Kidney capillary endothelial cell (primary cell): Measurements from ENCODE around the gene UBE2I.

ENCODE experiments used
- DNase-seq: peaks from one replicate; pipeline ENCODE4 v3.0.0-alpha.2; 2018; ENCODE audit warnings: low spot score

The UBE2I gene

DNA sequence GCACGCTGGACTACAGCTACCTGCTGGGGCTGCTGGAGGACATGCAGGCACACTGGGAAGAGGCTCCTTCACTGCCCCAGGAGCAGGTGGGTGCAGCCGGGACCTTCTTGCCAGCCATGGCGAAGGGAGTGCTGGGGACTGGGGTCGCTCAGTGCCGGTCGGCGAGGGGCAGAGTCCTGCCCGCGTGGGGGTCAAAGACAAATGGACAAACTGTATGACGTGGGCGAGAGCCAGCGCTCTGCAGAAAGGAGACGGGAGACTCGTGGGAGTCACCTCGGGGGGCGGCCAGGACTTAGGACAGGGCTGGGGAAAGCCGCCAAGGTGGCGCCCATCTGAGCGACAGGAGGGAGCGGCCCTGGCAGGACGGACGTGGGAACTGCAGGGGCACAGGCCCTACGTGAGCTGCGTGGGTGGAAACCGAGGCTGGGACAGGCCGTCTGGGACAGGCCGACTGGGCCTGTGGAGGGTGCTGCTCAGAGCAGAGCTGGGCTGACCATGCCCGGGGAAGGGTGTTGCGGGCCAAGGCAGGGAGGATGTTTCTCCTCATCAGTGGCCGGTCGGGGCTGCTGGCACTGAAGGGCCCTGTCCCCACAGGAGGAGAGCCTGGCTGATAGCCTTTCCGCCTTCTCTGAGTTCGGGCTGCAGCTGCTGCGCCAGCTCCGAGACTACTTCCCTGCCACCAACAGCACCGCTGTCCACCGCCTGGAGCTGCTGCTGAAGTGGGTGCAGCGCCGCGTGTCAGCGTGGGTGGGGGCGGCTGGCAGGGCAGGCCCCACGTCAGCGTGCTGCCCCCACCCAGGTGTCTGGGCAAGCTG, 34.2 kb downstream of the UBE2I start:
- DNase-seq = no peak

DNA sequence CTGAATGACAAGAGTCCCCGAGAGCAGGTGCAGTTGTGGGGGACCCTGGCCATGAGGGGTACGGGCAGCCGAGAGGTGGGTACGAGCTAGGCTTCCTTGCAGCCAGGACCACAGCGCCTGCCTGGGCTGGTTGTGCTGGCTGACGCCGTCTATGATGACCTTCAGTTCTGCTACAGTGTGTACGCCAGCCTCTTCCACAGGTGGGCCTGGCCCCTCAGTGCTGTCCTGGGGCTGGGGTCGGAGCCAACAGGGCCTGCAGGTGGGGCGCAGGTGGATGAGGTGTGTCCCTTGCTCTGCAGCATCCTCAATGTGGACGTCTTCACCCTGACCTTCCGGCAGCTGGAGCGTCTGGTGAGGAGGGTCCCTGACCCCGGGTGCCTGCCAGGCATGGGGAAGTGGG, 35.1 kb downstream of the UBE2I start:
- DNase-seq = no peak

GRCh38 chr16:1345087-1345486, 35.7 kb downstream of the UBE2I start:
- DNase-seq = no peak

DNA sequence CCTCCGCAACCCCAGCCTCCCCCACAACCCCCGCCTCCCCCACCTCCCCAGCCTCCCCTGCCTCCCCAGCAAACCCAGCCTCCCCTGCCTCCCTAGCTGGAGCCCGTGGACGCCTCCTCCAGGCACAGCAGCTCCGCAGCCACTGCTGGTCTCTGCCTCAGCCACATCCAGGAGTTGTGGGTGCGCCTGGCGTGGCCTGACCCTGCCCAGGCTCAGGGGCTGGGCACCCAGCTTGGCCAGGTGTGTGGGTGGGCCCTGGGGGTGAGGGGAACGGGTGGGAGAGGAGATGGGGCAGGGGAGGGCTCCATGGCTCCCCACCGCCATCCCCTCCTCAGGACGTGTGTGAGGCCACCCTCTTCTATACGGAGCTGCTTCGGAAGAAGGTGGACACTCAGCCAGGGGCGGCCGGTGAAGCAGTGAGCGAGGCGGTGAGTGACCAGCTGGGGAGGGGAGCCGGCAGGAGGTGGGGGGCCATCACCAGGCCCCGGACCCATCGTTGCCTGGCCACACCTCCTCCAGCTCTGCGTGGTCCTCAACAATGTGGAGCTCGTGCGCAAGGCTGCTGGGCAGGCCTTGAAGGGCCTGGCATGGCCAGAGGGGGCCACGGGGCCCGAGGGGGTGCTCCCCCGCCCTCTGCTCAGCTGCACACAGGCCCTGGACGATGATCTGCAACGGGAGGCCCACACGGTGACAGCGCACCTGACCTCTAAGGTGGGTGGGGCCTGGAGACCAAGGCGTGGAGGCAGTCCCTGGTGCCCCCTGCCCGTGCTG, 36.4 kb downstream of the UBE2I start:
- no peak for DNase-seq

GRCh38 chr16:1346422-1347285, 37.2 kb downstream of the UBE2I start:
- no peak for DNase-seq

DNA sequence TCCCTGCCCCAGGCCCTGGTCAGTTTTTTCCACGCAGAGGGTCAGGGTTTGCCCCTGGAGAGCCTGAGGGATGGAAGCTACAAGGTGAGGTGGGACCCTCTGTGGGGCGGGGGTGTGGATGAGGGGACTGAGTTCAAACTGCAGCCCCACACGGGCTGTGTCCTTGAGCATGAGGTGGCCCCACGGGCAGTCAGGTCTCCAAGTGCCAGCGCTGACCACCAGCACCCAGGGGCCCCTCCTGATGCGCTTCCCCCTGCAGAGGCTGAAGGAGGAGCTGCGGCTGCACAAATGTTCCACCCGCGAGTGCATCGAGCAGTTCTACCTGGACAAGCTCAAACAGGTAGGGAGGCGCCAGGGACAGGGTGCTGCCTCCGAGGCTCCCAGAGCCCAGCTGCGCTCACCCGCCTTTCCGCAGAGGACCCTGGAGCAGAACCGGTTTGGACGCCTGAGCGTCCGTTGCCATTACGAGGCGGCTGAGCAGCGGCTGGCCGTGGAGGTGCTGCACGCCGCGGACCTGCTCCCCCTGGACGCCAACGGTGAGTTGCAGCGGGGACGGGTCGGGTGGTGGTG, 37.9 kb downstream of the UBE2I start:
- DNase-seq = no peak

DNA sequence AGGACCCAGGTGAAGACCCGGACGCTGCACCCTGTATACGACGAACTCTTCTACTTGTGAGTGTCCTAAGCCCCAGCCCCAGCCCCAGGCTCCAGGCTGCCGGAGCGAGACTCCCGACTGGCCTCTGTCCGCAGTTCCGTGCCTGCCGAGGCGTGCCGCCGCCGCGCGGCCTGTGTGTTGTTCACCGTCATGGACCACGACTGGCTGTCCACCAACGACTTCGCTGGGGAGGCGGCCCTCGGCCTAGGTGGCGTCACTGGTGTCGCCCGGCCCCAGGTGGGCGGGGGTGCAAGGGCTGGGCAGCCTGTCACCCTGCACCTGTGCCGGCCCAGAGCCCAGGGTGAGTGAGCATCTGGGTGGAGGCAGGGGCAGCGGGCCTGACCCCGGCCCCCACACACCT, 38.5 kb downstream of the UBE2I start:
- no peak for DNase-seq

GRCh38 chr16:1348441-1348840, 39.0 kb downstream of the UBE2I start:
- DNase-seq = no peak

DNA sequence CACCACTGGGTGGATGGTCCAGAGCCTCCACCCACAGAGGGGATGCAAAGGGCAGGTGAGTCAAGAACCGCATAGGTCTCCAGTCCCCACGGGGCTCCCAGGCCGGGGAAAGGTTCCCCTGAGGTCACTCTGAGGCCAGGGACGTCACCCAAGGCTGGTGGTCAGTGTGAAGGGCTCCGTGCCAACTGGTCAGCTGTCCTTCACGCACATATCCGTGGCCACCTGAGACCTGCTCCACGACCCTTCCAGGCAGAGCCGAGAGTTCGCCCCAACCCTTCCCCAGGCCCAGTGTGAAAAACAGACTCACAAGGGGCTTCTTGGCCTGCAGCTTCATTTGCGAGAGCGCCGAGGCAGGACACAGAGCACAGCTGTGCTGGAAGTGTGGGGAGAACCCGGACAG, 39.5 kb downstream of the UBE2I start:
- DNase-seq = no peak

DNA sequence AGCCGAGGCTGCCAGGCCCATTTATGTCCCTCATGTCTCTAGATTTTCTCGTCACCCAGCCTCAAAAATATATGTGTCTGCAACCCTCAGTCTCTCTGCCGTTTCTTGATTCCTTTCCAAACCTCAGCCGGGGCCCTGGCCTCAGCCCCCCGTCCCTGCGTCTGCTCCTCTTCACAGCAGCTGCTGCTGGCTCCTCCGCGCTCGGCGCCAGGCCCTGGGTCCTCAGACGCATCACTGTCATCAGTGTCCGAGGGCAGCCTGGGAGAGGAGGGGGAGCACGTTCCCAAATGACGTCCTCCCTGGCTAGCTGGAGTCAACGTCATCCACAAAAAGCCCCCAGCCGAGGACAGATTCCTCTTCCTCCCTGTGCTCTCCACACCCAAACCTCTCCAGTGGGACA, 39.9 kb downstream of the UBE2I start:
- no peak for DNase-seq

DNA sequence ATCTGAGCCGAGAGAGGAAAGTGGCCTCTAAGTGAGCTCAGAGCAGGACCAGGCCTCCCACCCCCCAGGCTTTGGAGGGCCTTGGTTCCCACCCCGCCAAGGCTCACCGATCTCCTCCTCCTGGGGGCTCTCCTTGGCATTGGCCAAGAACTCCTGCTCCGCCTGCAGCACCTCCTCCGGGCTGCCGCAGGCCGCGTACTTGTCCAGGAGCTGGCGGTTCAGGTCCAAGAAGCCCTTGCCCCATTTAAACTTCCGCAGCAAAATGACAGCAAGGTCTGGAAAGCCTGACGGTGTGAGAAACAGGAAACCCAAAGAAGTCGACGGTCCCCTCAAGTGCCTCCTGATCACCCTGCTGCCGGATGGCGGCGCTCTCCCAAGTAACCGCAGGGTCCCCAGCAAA, 40.5 kb downstream of the UBE2I start:
- DNase-seq = no peak

- DNase-seq = no peak
Observed at GRCh38 chr16:1350691-1351090, 41.3 kb downstream of the UBE2I start.

DNA sequence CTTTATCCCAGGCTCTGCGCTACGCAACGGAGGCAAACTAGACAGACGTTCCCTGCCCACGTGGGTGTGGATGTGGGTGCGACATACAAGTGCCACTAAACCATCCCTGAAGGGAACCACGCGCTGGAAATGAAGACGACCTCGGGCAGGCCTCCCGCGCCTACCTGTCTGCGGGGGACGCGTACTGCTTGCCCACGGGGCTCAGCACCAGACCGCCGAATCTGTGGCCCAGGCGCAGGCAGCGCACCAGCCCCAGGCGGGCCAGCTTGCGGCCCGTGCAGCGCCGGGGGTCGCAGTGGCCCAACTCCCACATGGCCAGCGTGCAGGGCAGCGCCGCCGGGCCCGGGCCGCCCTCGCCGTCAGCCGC, 41.8 kb downstream of the UBE2I start:
- DNase-seq = no peak

- DNase-seq = peak; percentile 83
Observed at GRCh38 chr16:1351582-1352362, 42.3 kb downstream of the UBE2I start, which contains the start of the genes GNPTG and TSR3. Gene GNPTG (plus strand): TSS chr16:1351931. CDS start chr16:1351966, 35 bp downstream. Gene TSR3 (minus strand): TSS chr16:1351878. CDS start chr16:1351804, 74 bp downstream.

DNA sequence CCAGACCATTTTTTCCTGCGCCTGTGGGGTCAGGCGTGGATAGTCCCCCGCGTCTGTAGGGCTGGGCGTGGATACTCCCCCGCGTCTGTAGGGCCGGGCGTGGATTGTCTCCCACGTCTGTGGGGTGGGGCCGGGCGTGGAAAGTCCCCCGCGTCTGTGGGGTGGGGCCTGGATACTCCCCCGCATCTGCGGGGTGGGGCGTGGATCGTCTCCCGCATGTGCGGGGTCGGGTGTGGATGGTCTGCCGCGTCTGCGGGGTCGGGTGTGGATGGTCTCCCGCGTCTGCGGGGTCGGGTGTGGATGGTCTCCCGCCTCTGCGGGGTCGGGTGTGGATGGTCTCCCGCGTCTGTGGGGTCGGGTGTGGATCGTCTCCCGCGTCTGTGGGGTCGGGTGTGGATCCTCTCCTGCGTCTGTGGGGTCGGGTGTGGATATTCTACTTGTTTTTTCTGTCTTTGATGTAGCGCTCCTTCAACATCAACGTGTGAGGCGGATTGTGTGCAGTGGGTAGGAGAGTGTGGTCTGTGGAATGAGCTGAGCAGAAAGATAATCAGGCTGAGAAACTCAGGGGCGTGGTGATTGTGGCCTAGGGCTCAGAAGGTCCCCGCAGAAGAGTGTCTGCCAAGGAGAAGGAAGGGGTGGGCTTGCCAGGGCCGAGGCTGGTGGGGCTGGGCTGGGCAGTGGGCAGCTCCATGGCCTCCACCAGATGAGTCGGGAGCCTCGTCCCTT, 45.5 kb downstream of the UBE2I start:
- DNase-seq = no peak

DNA sequence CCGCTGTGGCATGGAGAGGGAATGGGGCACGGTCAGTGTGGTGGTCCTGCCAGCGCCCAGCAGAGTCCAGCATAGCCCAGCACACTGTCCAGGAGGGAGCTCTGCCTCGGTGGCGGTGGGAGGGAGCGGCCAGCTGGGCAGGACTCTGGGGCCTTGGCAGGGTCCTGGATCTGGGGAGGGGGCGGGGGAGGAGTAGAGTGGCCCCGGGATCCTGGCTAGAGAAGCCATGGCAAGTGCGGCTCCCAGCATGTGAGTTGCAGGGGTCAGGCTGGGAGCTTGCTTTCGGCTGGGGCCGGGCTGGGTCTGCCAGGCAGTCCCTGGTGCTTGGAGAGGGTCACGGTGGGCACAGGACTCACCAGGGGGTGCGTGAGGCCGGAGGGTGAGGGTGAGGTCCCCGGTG, 46.2 kb downstream of the UBE2I start:
- no peak for DNase-seq

DNA sequence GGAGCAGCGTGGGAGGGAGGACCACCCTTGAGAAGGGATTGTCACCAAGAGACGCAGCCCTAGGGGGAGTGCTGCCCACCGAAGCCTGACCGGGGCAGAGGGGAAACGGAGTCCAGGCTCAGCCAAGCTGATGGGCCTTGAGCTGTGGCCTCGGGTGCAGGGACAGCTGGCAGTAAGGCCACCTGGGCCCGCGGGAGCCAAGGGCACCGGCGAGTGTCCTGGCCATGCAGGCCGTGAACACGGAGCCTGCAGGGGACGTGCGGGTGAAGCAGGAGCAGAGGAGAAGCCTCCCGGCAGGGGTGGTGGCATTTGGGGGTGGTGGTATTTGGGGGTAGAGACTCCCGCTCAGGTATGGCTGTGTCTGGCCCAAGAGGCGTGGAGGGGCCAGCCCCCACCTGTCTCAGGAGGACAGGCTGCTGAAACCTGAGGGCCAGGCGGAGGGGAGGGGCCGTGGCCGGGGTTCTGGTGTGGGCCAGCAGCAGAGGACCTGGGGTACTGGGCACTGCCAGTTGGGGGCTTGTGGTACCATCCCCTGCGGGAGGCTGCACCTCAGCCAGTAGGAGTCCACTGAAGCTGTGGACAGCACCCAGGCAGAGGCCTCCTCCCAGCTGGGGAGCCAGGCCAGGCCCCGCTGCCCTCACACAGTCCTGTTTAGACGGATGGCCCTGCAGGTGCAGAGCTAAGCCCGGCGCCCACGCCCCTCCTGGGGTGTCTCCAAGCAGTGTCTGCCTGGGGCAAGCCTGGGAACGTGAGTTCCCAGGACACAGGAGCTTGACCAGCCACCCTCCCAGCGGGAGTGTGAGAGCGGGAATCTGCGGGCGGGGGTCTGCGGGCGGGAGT, 46.8 kb downstream of the UBE2I start:
- no peak for DNase-seq

- no peak for DNase-seq
Observed at GRCh38 chr16:1357906-1358566, 48.6 kb downstream of the UBE2I start.
